GM18498 (cell line): ENCODE data around the gene TAS1R1.

Experiments used
- ATAC-seq: cut with Tn5 transposase; IDR thresholded peaks from one replicate; pipeline ENCODE4 v1.9.1; 2021; ENCODE audit warnings: mild to moderate bottlenecking, moderate library complexity; ENCODE audit not compliant: unreplicated experiment

TAS1R1 gene

GRCh38 chr1:6627841-6628545, 72.9 kb downstream of the TAS1R1 start:
- ATAC-seq = no peak

DNA sequence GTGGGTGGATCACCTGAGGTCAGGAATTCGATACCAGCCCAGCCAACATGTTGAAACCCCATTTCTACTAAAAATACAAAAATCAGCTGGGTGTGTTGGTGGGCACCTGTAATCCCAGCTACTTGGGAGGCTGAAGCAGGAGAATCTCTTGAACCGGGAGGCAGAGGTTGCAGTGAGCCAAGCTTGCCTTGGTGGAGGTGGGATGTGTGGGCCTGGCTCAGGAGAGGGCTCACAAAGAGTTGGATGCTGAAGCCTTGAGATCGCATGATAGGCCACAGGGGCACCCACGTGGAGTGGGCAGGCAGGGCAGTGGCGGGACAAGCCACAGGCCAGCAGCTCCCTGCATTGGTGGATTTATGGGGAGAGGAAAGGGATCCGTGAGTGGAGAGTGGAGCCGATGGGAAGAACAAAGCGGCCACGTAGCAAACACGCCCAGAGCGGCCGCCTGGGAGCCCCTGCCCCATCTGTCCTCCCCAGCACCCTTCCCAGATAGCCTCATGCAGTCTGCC, 73.9 kb downstream of the TAS1R1 start:
- ATAC-seq = no peak
